ENCODE measurements around the gene KIAA0232. TPM values are rescaled to one million over a fixed set of nuclear protein-coding genes. Genes with fewer than 3 reads are reported as not detected.

Gene KIAA0232
- total RNA-seq, 4 donors from 2014 or later: 34.6 to 54.0 (median 47.8) TPM

GRCh38 chr4:6914448-6914847 lies 131.9 kb downstream of the KIAA0232 start:
- Histone ChIP-seq H3K36me3 (no peaks in the 10 kb centered on the region), H3K27me3 (no peaks in the 10 kb centered on the region), H3K27ac (replicated peaks in 1 of 4) (peak overlapping the region in 3 of 4 donors; percentile 47 to 76 (median 68)), H3K9me3 (no peaks in the 10 kb centered on the region), H3K4me1 (peaks cover 38 to 83% (median 63%) of the 10 kb centered on the region in 4 donors), H3K4me3 (no peak overlapping the region)
- DNase-seq (ENCODE audit: extremely low spot score): no peak
- TF ChIP-seq EP300 (IDR thresholded peaks at IDR 0.05): no peak
- TF ChIP-seq, protein P1, sequence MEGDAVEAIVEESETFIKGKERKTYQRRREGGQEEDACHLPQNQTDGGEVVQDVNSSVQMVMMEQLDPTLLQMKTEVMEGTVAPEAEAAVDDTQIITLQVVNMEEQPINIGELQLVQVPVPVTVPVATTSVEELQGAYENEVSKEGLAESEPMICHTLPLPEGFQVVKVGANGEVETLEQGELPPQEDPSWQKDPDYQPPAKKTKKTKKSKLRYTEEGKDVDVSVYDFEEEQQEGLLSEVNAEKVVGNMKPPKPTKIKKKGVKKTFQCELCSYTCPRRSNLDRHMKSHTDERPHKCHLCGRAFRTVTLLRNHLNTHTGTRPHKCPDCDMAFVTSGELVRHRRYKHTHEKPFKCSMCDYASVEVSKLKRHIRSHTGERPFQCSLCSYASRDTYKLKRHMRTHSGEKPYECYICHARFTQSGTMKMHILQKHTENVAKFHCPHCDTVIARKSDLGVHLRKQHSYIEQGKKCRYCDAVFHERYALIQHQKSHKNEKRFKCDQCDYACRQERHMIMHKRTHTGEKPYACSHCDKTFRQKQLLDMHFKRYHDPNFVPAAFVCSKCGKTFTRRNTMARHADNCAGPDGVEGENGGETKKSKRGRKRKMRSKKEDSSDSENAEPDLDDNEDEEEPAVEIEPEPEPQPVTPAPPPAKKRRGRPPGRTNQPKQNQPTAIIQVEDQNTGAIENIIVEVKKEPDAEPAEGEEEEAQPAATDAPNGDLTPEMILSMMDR (IDR thresholded peaks at IDR 0.05): no peak
- intact Hi-C loops (cut with DNase I): no loop called here
- WGBS: 96% methylated on average over 9 of the region's 9 CpGs

- Histone ChIP-seq H3K4me1 (peaks cover 36 to 86% (median 63%) of the 10 kb centered on the region in 4 donors), H3K27ac (replicated peaks in 1 of 4) (peak overlapping the region; percentile 64 to 78 (median 72)), H3K4me3 (no peak overlapping the region), H3K36me3 (no peaks in the 10 kb centered on the region), H3K27me3 (no peaks in the 10 kb centered on the region), H3K9me3 (no peaks in the 10 kb centered on the region)
- TF ChIP-seq POLR2A (IDR thresholded peaks at IDR 0.05; ENCODE audit: low read depth) (no peak), POLR2AphosphoS5 (IDR thresholded peaks at IDR 0.05) (no peak), EP300 (IDR thresholded peaks at IDR 0.05) (no peak)
- TF ChIP-seq, protein P1 (IDR thresholded peaks at IDR 0.05): no peak
- DNase-seq (ENCODE audit: extremely low spot score): no peak
- 96% methylated on average over 13 of the region's 18 CpGs for WGBS
- intact Hi-C loops (cut with DNase I): no loop called here
Observed at GRCh38 chr4:6915041-6916005, 132.8 kb downstream of the KIAA0232 start.

DNA sequence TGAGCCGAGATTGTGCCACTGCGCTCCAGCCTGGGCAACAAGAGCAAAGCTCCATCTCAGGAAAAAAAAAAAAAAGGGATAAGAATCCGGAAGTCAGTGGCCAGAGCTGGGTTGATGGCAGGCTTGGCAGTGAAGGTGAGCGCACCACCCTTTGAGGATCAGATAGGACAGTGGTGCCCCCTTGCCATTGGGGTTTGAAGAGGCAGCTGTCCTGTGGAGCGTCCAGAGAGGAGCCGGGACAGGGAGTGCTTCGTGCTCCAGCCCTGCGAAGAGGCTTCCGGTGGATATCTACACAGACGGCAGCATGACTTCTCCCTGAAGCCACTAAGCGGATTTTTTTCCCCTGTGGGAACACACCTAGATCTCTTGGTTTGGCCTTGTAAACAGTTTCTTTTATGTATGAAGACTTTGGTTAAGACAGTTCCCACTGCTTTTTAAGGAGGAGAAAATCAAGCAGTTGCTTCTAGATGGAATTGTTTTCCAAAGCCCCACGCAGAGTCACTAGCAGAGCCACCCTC lies 133.6 kb downstream of the KIAA0232 start:
- DNase-seq (ENCODE audit: extremely low spot score): no peak
- Histone ChIP-seq H3K36me3 (no peaks in the 10 kb centered on the region), H3K27ac (replicated peaks in 1 of 4) (peak overlapping the region; percentile 64 to 78 (median 72)), H3K4me3 (no peak overlapping the region), H3K4me1 (peaks cover 28 to 82% (median 57%) of the 10 kb centered on the region in 4 donors), H3K27me3 (no peaks in the 10 kb centered on the region), H3K9me3 (no peaks in the 10 kb centered on the region)
- intact Hi-C loops (cut with DNase I): no loop called here
- WGBS: 90% methylated on average over 12 of the region's 12 CpGs
- TF ChIP-seq POLR2AphosphoS5 (IDR thresholded peaks at IDR 0.05): no peak
- TF ChIP-seq, protein P1 (IDR thresholded peaks at IDR 0.05): no peak
- no peak for TF ChIP-seq POLR2A (IDR thresholded peaks at IDR 0.05; ENCODE audit: low read depth)
- TF ChIP-seq EP300 (IDR thresholded peaks at IDR 0.05): no peak

DNA sequence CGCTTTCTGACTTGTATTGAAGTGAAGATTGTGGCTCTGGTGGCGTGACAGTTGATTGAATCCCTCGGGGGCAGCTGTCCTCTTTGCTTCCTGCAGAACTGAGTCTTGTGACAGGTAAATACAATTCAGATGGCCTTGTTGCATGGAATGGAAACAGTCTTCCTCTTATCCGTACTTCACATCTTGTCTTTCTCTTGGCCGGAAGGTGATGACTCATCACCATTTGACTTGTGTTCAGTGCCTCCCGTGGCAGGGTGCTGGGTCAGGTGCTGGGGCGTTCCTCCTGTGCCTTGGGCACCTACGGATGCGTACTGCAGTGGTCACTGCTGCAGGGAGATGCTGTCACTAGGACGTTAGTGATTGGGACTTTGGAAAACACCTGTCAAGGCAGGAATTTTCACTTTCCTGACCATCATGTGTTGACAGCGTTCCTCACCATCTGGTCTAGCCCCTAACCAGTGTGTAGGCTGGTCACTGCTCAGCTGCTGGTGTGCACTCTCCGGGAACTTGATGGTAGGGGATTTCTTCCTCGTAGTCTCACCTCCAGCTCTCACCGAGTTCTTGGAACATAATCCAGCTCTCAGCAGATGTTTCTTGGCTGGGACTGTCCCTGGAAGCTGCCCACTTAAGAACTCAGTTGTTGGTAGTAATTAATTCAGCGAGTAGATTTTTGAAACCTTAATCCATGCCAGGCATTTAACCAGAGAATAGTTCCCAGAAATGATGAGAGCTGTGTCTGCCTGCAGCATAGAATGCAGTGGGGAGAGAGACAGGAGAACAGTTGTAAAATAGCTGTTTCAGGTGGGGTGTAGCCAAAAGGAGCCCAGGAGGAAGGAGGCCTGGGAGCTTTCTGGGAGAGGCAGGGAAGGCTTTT lies 134.3 kb downstream of the KIAA0232 start:
- Histone ChIP-seq H3K36me3 (no peaks in the 10 kb centered on the region), H3K4me3 (peak overlapping the region in 2 of 4 donors; percentile 13 to 29), H3K4me1 (peaks cover 25 to 75% (median 50%) of the 10 kb centered on the region in 4 donors), H3K27me3 (no peaks in the 10 kb centered on the region), H3K27ac (replicated peaks in 1 of 4) (peak overlapping the region; percentile 64 to 78 (median 72)), H3K9me3 (no peaks in the 10 kb centered on the region)
- TF ChIP-seq, protein P1 (IDR thresholded peaks at IDR 0.05): no peak
- TF ChIP-seq POLR2A (IDR thresholded peaks at IDR 0.05; ENCODE audit: low read depth) (no peak), EP300 (IDR thresholded peaks at IDR 0.05) (no peak), POLR2AphosphoS5 (IDR thresholded peaks at IDR 0.05) (peak; percentile 58 to 80)
- intact Hi-C loops (cut with DNase I): no loop called here
- WGBS: 40% methylated on average over 9 of the region's 15 CpGs
- no peak for DNase-seq (ENCODE audit: extremely low spot score)

Data from esophagus muscularis mucosa (tissue), 4 donors.